ENCODE measurements around the gene FHIT.

Gene FHIT

GRCh38 chr3:59786374-59786773 lies 1464.9 kb downstream of the FHIT start:
- TF ChIP-seq CTCF (IDR thresholded peaks at IDR 0.05; ENCODE audit: borderline replicate concordance, insufficient read depth, low read depth, low read length), result no peak
- no peak overlapping the region for H3K4me3 ChIP-seq (ENCODE audit: low read depth, low read length)

- no peak for TF ChIP-seq CTCF (IDR thresholded peaks at IDR 0.05; ENCODE audit: borderline replicate concordance, insufficient read depth, low read depth, low read length)
- H3K4me3 ChIP-seq (ENCODE audit: low read depth, low read length), result no peak overlapping the region
Measured at GRCh38 chr3:59784164-59784563, 1467.1 kb downstream of the FHIT start.

GRCh38 chr3:59783468-59783988 lies 1467.7 kb downstream of the FHIT start:
- no peak for TF ChIP-seq CTCF (IDR thresholded peaks at IDR 0.05; ENCODE audit: borderline replicate concordance, insufficient read depth, low read depth, low read length)
- no peak overlapping the region for H3K4me3 ChIP-seq (ENCODE audit: low read depth, low read length)

- no peak for TF ChIP-seq CTCF (IDR thresholded peaks at IDR 0.05; ENCODE audit: borderline replicate concordance, insufficient read depth, low read depth, low read length)
- H3K4me3 ChIP-seq (ENCODE audit: low read depth, low read length), result no peak overlapping the region
Measured at GRCh38 chr3:59782664-59783063, 1468.6 kb downstream of the FHIT start.

- TF ChIP-seq CTCF (IDR thresholded peaks at IDR 0.05; ENCODE audit: borderline replicate concordance, insufficient read depth, low read depth, low read length), result no peak
Measured at GRCh38 chr3:59780209-59780608, 1471.0 kb downstream of the FHIT start.

GRCh38 chr3:59779260-59779659 lies 1472.0 kb downstream of the FHIT start:
- no peak overlapping the region for H3K4me3 ChIP-seq (ENCODE audit: low read depth, low read length)
- TF ChIP-seq CTCF (IDR thresholded peaks at IDR 0.05; ENCODE audit: borderline replicate concordance, insufficient read depth, low read depth, low read length), result no peak

More at GRCh38 chr3:59780209-59780608, 1471.0 kb downstream of the FHIT start:
- H3K4me3 ChIP-seq (ENCODE audit: low read depth, low read length), result no peak overlapping the region

- no peak overlapping the region for H3K4me3 ChIP-seq (ENCODE audit: low read depth, low read length)
- TF ChIP-seq CTCF (IDR thresholded peaks at IDR 0.05; ENCODE audit: borderline replicate concordance, insufficient read depth, low read depth, low read length), result no peak
Measured at GRCh38 chr3:59777667-59778077, 1473.6 kb downstream of the FHIT start.
